OCI-LY3 (cell line): Measurements from ENCODE around the gene COL1A2.

Experiments
- H2AFZ ChIP-seq: fragments of 200-600, 300-600 bp; shearing (Covaris generic); 2 replicates; pipeline ENCODE4 v1.6.0; 2014; ENCODE audit warnings: antibody characterized with exemption, low read depth, low read length
- H3K27ac ChIP-seq: fragments of 200-600, 300-600 bp; sonication (generic); 2 replicates; pipeline ENCODE4 v1.5.1; 2014; ENCODE audit warnings: mild to moderate bottlenecking, low read length, moderate library complexity, mixed read lengths
- H3K27me3 ChIP-seq: fragments of 200-600, 300-600 bp; sonication (generic); 2 replicates; pipeline ENCODE4 v1.6.1; 2014; ENCODE audit warnings: low read depth, low read length, mixed read lengths
- H3K36me3 ChIP-seq: fragments of 200-600, 300-600 bp; sonication (generic); replicated peaks from 2 replicates; pipeline ENCODE3; 2014; ENCODE audit warnings: low read depth, low read length, mixed read lengths
- H3K4me1 ChIP-seq: fragments of 300-600, 200-600 bp; sonication (generic); 2 replicates; pipeline ENCODE4 v1.6.1; 2014; ENCODE audit warnings: low read length, mixed read lengths
- H3K4me2 ChIP-seq: fragments of 200-600, 300-600 bp; sonication (generic); 2 replicates; pipeline ENCODE4 v1.6.1; 2014; ENCODE audit warnings: low read length, mixed read lengths
- H3K4me3 ChIP-seq: fragments of 300-600, 200-600 bp; sonication (generic); 2 replicates; pipeline ENCODE4 v1.5.1; 2014; ENCODE audit warnings: antibody characterized with exemption, mild to moderate bottlenecking, low read length, moderate library complexity
- H3K79me2 ChIP-seq: fragments of 300-600, 200-600 bp; shearing (Covaris generic); 2 replicates; pipeline ENCODE4 v1.6.1; 2014; ENCODE audit warnings: mild to moderate bottlenecking, low read length, mixed read lengths
- H3K9ac ChIP-seq: fragments of 300-600, 200-600 bp; shearing (Covaris generic); 2 replicates; pipeline ENCODE4 v1.6.0; 2014; ENCODE audit warnings: mild to moderate bottlenecking, low read length, moderate library complexity
- H3K9me3 ChIP-seq: fragments of 200-600, 300-600 bp; shearing (Covaris generic); 2 replicates; pipeline ENCODE4 v1.6.1; 2014; ENCODE audit warnings: low read length, mixed read lengths; ENCODE audit not compliant: insufficient read depth
- H4K20me1 ChIP-seq: fragments of 200-600, 300-600 bp; sonication (generic); 2 replicates; pipeline ENCODE4 v1.6.1; 2016; ENCODE audit warnings: low read length, mixed read lengths; ENCODE audit not compliant: insufficient read depth
- EZH2phosphoT487 ChIP-seq: fragments of 200-600 bp; shearing (Covaris generic); IDR thresholded peaks from 2 replicates; pipeline ENCODE4 v1.6.1; 2018; ENCODE audit warnings: antibody characterized with exemption, mixed run types, low read depth
- TF ChIP-seq, protein P1 (sequence below): fragments of 200-600, 300-600 bp; sonication (generic); IDR thresholded peaks from 2 replicates; pipeline ENCODE4 v1.5.1; 2014; ENCODE audit warnings: antibody characterized with exemption, low read length, low read depth

Gene COL1A2

GRCh38 chr7:94378356-94378755 lies 16.3 kb upstream of the COL1A2 start:
- no peaks in the 10 kb centered on the region for H3K9me3 ChIP-seq
- H3K36me3 ChIP-seq = no peaks in the 10 kb centered on the region
- no peak overlapping the region for H3K27ac ChIP-seq
- H2AFZ ChIP-seq = no peak overlapping the region
- TF ChIP-seq, protein P1, sequence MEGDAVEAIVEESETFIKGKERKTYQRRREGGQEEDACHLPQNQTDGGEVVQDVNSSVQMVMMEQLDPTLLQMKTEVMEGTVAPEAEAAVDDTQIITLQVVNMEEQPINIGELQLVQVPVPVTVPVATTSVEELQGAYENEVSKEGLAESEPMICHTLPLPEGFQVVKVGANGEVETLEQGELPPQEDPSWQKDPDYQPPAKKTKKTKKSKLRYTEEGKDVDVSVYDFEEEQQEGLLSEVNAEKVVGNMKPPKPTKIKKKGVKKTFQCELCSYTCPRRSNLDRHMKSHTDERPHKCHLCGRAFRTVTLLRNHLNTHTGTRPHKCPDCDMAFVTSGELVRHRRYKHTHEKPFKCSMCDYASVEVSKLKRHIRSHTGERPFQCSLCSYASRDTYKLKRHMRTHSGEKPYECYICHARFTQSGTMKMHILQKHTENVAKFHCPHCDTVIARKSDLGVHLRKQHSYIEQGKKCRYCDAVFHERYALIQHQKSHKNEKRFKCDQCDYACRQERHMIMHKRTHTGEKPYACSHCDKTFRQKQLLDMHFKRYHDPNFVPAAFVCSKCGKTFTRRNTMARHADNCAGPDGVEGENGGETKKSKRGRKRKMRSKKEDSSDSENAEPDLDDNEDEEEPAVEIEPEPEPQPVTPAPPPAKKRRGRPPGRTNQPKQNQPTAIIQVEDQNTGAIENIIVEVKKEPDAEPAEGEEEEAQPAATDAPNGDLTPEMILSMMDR = no peak
- no peak for TF ChIP-seq EZH2phosphoT487
- no peaks in the 10 kb centered on the region for H3K4me1 ChIP-seq
- no peak overlapping the region for H3K4me2 ChIP-seq
- no peaks in the 10 kb centered on the region for H4K20me1 ChIP-seq
- H3K4me3 ChIP-seq = no peak overlapping the region
- H3K79me2 ChIP-seq = no peaks in the 10 kb centered on the region
- H3K27me3 ChIP-seq = peaks cover 4% of the 10 kb centered on the region; the same call in 1 of the 2 replicates
- H3K9ac ChIP-seq = no peak overlapping the region

GRCh38 chr7:94380264-94380663 lies 14.4 kb upstream of the COL1A2 start:
- H3K27me3 ChIP-seq = no peaks in the 10 kb centered on the region
- TF ChIP-seq, protein P1 = no peak
- no peak for TF ChIP-seq EZH2phosphoT487
- no peak overlapping the region for H3K4me2 ChIP-seq
- no peaks in the 10 kb centered on the region for H3K79me2 ChIP-seq
- no peaks in the 10 kb centered on the region for H3K4me1 ChIP-seq
- no peak overlapping the region for H3K9ac ChIP-seq
- no peaks in the 10 kb centered on the region for H3K36me3 ChIP-seq
- H3K4me3 ChIP-seq = no peak overlapping the region
- no peaks in the 10 kb centered on the region for H3K9me3 ChIP-seq
- H4K20me1 ChIP-seq = no peaks in the 10 kb centered on the region
- H2AFZ ChIP-seq = no peak overlapping the region
- no peak overlapping the region for H3K27ac ChIP-seq

GRCh38 chr7:94382132-94382531 lies 12.6 kb upstream of the COL1A2 start:
- Histone ChIP-seq H3K9me3 (no peaks in the 10 kb centered on the region), H3K79me2 (no peaks in the 10 kb centered on the region), H3K9ac (no peak overlapping the region), H3K27me3 (no peaks in the 10 kb centered on the region), H2AFZ (no peak overlapping the region), H3K36me3 (no peaks in the 10 kb centered on the region), H4K20me1 (no peaks in the 10 kb centered on the region), H3K27ac (no peak overlapping the region), H3K4me1 (no peaks in the 10 kb centered on the region), H3K4me3 (no peak overlapping the region), H3K4me2 (no peak overlapping the region)
- no peak for TF ChIP-seq EZH2phosphoT487
- TF ChIP-seq, protein P1 = no peak

DNA sequence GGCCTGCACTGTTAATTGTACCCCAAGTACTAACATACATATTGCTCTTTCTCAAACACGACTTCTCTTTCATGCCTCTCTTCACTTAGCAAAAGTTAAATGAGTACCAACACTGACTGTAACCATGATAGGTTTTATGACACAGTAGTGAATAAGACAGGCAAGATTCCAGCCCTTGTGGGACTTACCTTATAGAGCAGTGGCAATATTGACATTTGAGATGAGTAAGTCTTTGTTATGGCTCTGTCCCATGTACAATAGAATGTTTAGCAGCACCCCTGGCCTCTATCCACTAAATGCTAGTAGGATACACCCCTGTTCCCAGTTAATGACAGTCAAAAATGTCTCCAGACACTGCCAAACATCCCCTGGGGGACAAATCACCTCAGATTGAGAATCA lies 11.9 kb upstream of the COL1A2 start:
- Histone ChIP-seq H3K27ac (no peak overlapping the region), H3K36me3 (no peaks in the 10 kb centered on the region), H3K79me2 (no peaks in the 10 kb centered on the region), H2AFZ (no peak overlapping the region), H3K9ac (no peak overlapping the region), H4K20me1 (no peaks in the 10 kb centered on the region), H3K27me3 (no peaks in the 10 kb centered on the region), H3K9me3 (no peaks in the 10 kb centered on the region), H3K4me2 (no peak overlapping the region), H3K4me3 (no peak overlapping the region), H3K4me1 (no peaks in the 10 kb centered on the region)
- TF ChIP-seq, protein P1 = no peak
- TF ChIP-seq EZH2phosphoT487 = no peak
